Lung (tissue), 12 donors: ENCODE data around the gene VWF. TPM values are rescaled to one million over a fixed set of nuclear protein-coding genes. Genes with fewer than 3 reads are reported as not detected.

Experiments
- ATAC-seq: fragments of 200-7000 bp; cut with Tn5 transposase; one replicate; pipeline ENCODE4 v1.9.1; 2020; ENCODE audit warnings: moderate number of reproducible peaks; ENCODE audit not compliant: insufficient read depth, low FRiP score
- DNase-seq, 3 donors: peaks; one replicate each; pipeline ENCODE4 v3.0.0-alpha.2; 2013 to 2017
- H3K27ac ChIP-seq, 2 donors: one replicate each; pipeline ENCODE4 v1.5.1; 2013; ENCODE audit warnings: mild to moderate bottlenecking in 2 of 2, moderate library complexity in 2 of 2, control low read depth in 1 of 2, inconsistent platforms in 1 of 2, low read depth in 1 of 2, low read length in 1 of 2
- H3K27me3 ChIP-seq, 3 donors: one replicate each; pipeline ENCODE4 v1.5.1; 2013; ENCODE audit warnings: low read length in 2 of 3; ENCODE audit not compliant: control insufficient read depth in 3 of 3, insufficient read depth in 3 of 3
- H3K36me3 ChIP-seq, 4 donors: one replicate each; pipeline ENCODE4 v1.5.1; 2013; ENCODE audit warnings: low read length in 4 of 4, mild to moderate bottlenecking in 1 of 4, moderate library complexity in 1 of 4; ENCODE audit not compliant: control insufficient read depth in 4 of 4, insufficient read depth in 4 of 4
- H3K4me1 ChIP-seq, 5 donors: one replicate each; pipeline ENCODE4 v1.5.1; 2013; ENCODE audit warnings: low read length in 5 of 5, mild to moderate bottlenecking in 2 of 5, moderate library complexity in 1 of 5; ENCODE audit not compliant: control insufficient read depth in 5 of 5, insufficient read depth in 5 of 5
- H3K4me3 ChIP-seq: one replicate; pipeline ENCODE4 v1.5.1; 2013; ENCODE audit warnings: mild to moderate bottlenecking, control low read depth, moderate library complexity
- H3K9ac ChIP-seq, 2 donors: one replicate each; pipeline ENCODE4 v1.5.1; 2013; ENCODE audit warnings: low read length in 2 of 2, control low read depth in 1 of 2; ENCODE audit not compliant: insufficient read depth in 1 of 2
- H3K9me3 ChIP-seq, 4 donors: one replicate each; pipeline ENCODE4 v1.5.1; 2013; ENCODE audit warnings: low read length in 3 of 4, mild to moderate bottlenecking in 1 of 4, moderate library complexity in 1 of 4; ENCODE audit not compliant: control insufficient read depth in 4 of 4, insufficient read depth in 3 of 4
- WGBS, 2 donors: extraction: QIAGEN DNeasy Blood & Tissue Kit; methylation state at CpG; one replicate each; pipeline ENCODE4 v1.1.7; 2013; 5-methylcytosine and 5-hydroxymethylcytosine counted together
- polyA plus RNA-seq, 2 donors: library from polyadenylated mRNA; stranded (reverse); fragments of 200-250 nt; gene quantifications; one replicate each; pipeline ENCODE4 v1.2.1, GENCODE V29; 2013
- total RNA-seq, 2 donors: library from RNA; depleted of rRNA in 1 of 2; stranded (reverse); fragments of >200 nt in 1 of 2; gene quantifications; one replicate each; pipeline ENCODE4 v1.2.1, GENCODE V29; 2014 to 2021
- TF ChIP-seq, protein P1 (sequence below): IDR thresholded peaks from 2 replicates; pipeline ENCODE4 v1.5.1; 2012; ENCODE audit warnings: mild to moderate bottlenecking; ENCODE audit errors: control extremely low read depth, extremely low read depth
- donor health status: control.
- donor health status: control.
- donor health status: Bipolar disorder and iron deficiency.
- donor health status: healthy.
- donor health status: DM: yes; HTN: yes; CAD: no.

The VWF gene
- total and polyA plus RNA-seq, 4 donors = 65.6 to 285 (median 249) TPM

GRCh38 chr12:6070472-6071257, 53.8 kb downstream of the VWF start:
- WGBS, 2 donors = 87% methylated on average over 11 of the region's 11 CpGs
- Histone ChIP-seq H3K27ac (peak overlapping the region in 1 of 2 donors; percentile 56), H3K36me3 (peaks cover 0 to 3% (median 0%) of the 10 kb centered on the region in 4 donors), H3K9ac (no peak overlapping the region), H3K9me3 (no peaks in the 10 kb centered on the region), H3K4me3 (no peak overlapping the region), H3K4me1 (peaks cover 0 to 18% (median 0%) of the 10 kb centered on the region in 5 donors), H3K27me3 (peaks cover 0 to 3% (median 0%) of the 10 kb centered on the region in 3 donors)
- TF ChIP-seq, protein P1, sequence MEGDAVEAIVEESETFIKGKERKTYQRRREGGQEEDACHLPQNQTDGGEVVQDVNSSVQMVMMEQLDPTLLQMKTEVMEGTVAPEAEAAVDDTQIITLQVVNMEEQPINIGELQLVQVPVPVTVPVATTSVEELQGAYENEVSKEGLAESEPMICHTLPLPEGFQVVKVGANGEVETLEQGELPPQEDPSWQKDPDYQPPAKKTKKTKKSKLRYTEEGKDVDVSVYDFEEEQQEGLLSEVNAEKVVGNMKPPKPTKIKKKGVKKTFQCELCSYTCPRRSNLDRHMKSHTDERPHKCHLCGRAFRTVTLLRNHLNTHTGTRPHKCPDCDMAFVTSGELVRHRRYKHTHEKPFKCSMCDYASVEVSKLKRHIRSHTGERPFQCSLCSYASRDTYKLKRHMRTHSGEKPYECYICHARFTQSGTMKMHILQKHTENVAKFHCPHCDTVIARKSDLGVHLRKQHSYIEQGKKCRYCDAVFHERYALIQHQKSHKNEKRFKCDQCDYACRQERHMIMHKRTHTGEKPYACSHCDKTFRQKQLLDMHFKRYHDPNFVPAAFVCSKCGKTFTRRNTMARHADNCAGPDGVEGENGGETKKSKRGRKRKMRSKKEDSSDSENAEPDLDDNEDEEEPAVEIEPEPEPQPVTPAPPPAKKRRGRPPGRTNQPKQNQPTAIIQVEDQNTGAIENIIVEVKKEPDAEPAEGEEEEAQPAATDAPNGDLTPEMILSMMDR = no peak
- DNase-seq (no peak), ATAC-seq (no peak)

DNA sequence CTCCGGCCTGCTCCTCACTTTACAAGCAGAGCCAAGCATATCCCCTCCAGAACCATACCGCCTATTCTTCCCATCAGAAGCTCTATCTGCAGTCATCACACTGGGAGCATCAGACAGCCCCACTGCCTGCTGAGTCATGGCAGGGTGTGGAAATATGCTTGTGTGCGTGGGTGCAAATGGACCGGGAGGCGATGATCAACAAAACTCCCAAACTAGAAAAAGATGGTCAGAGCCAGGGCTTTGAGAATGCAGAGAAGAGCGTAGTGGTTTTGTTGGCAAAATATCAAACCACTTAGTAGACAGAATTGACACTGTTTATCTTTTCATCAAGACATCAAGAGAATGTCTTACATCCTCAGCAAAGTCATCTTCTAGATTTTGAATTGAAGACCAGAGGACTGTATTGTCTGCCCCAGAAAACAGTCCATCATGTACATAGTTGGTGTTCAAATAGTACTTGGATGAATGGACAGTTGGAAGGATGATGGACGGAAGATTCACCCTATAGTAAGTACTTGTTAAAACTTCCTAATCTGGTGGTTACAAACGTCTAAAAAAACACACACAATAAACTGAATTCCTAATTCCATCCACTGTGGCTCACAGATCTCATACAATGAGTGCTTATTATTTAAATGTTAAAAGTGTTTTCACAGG, 54.9 kb downstream of the VWF start:
- Histone ChIP-seq H3K9ac (no peak overlapping the region), H3K27ac (peak overlapping the region in 1 of 2 donors; percentile 37), H3K27me3 (peaks cover 0 to 2% (median 0%) of the 10 kb centered on the region in 3 donors), H3K36me3 (peaks cover 0 to 3% (median 0%) of the 10 kb centered on the region in 4 donors), H3K4me3 (no peak overlapping the region), H3K9me3 (no peaks in the 10 kb centered on the region), H3K4me1 (peaks cover 0 to 12% (median 0%) of the 10 kb centered on the region in 5 donors)
- ATAC-seq (peak; percentile 47), DNase-seq (no peak)
- TF ChIP-seq, protein P1 = no peak
- 36 to 50% methylated on average over 8 of the region's 8 CpGs for WGBS, 2 donors

GRCh38 chr12:6068227-6068626, 56.2 kb downstream of the VWF start:
- Histone ChIP-seq H3K9me3 (no peaks in the 10 kb centered on the region), H3K4me3 (no peak overlapping the region), H3K36me3 (peaks cover 0 to 3% (median 0%) of the 10 kb centered on the region in 4 donors), H3K4me1 (peaks cover 0 to 8% (median 0%) of the 10 kb centered on the region in 5 donors), H3K27ac (peak overlapping the region in 1 of 2 donors; percentile 46), H3K27me3 (no peaks in the 10 kb centered on the region), H3K9ac (no peak overlapping the region)
- WGBS, 2 donors = 87 to 89% methylated on average over 9 of the region's 9 CpGs
- DNase-seq = peak in 2 of 3 donors; percentile 70 to 73
- TF ChIP-seq, protein P1 = no peak
- ATAC-seq = no peak
